KMS-11 (cell line): ENCODE results near the gene TKT.

Source experiments
- H2AFZ ChIP-seq: fragments of 200-600 bp; sonication (generic); 2 replicates; pipeline ENCODE4 v1.6.1; 2016; ENCODE audit warnings: antibody characterized with exemption, mixed run types, low read depth
- H3K27ac ChIP-seq: fragments of 200-600 bp; sonication (generic); 2 replicates; pipeline ENCODE4 v1.6.1; 2016; ENCODE audit warnings: mild to moderate bottlenecking, mixed run types
- H3K27me3 ChIP-seq: fragments of 200-600 bp; sonication (generic); 2 replicates; pipeline ENCODE4 v1.6.1; 2017; ENCODE audit warnings: mild to moderate bottlenecking, low read depth, mixed run types, moderate library complexity; ENCODE audit not compliant: insufficient read depth
- H3K36me3 ChIP-seq: fragments of 200-600 bp; sonication (generic); 2 replicates; pipeline ENCODE4 v1.6.1; 2017; ENCODE audit warnings: mild to moderate bottlenecking, mixed run types; ENCODE audit not compliant: insufficient read depth
- H3K4me1 ChIP-seq: fragments of 200-600 bp; sonication (generic); 2 replicates; pipeline ENCODE4 v1.6.1; 2016; ENCODE audit warnings: mild to moderate bottlenecking, low read depth, mixed run types; ENCODE audit not compliant: poor library complexity, severe bottlenecking
- H3K4me2 ChIP-seq: fragments of 200-600 bp; sonication (generic); 2 replicates; pipeline ENCODE4 v1.7.0; 2016; ENCODE audit warnings: mild to moderate bottlenecking, mixed run types
- H3K4me3 ChIP-seq: fragments of 200-600 bp; sonication (generic); IDR thresholded peaks from 2 replicates; pipeline ENCODE4 v1.6.1; 2017; ENCODE audit warnings: low read depth, low read length, mixed read lengths; ENCODE audit not compliant: insufficient read depth
- H3K79me2 ChIP-seq: fragments of 200-600 bp; sonication (generic); 2 replicates; pipeline ENCODE4 v1.6.1; 2016; ENCODE audit warnings: low read depth, mixed run types; ENCODE audit not compliant: insufficient read depth
- H3K9ac ChIP-seq: fragments of 200-600 bp; sonication (generic); 2 replicates; pipeline ENCODE4 v1.6.1; 2016; ENCODE audit warnings: mild to moderate bottlenecking, mixed run types
- H4K20me1 ChIP-seq: fragments of 200-600 bp; sonication (generic); 2 replicates; pipeline ENCODE4 v1.6.1; 2016; ENCODE audit warnings: mild to moderate bottlenecking, mixed run types; ENCODE audit not compliant: insufficient read depth
- CTCF ChIP-seq: fragments of 200-600 bp; sonication (generic); conservative IDR thresholded peaks from 2 replicates; pipeline ENCODE4 v1.6.1; 2017; ENCODE audit warnings: low read depth, mild to moderate bottlenecking, antibody characterized with exemption, low read length, moderate library complexity, mixed read lengths

The TKT gene

GRCh38 chr3:53184701-53185100 lies 71.1 kb downstream of the TKT start:
- Histone ChIP-seq H3K4me1 (no peaks in the 10 kb centered on the region), H2AFZ (no peak overlapping the region), H3K27ac (no peak overlapping the region), H3K9ac (no peak overlapping the region), H3K4me2 (no peak overlapping the region), H3K79me2 (no peaks in the 10 kb centered on the region), H3K4me3 (no peak overlapping the region), H3K36me3 (no peaks in the 10 kb centered on the region), H3K27me3 (no peaks in the 10 kb centered on the region), H4K20me1 (no peaks in the 10 kb centered on the region)
- TF ChIP-seq CTCF, result no peak

- Histone ChIP-seq H3K4me3 (no peak overlapping the region), H3K9ac (no peak overlapping the region), H3K27me3 (no peaks in the 10 kb centered on the region), H3K4me2 (no peak overlapping the region), H2AFZ (no peak overlapping the region), H3K36me3 (no peaks in the 10 kb centered on the region), H3K79me2 (no peaks in the 10 kb centered on the region), H3K4me1 (no peaks in the 10 kb centered on the region), H4K20me1 (no peaks in the 10 kb centered on the region), H3K27ac (no peak overlapping the region)
- TF ChIP-seq CTCF, result no peak
Measured at GRCh38 chr3:53183514-53183913, 72.3 kb downstream of the TKT start.

GRCh38 chr3:53182764-53183355 lies 73.0 kb downstream of the TKT start:
- Histone ChIP-seq H3K79me2 (no peaks in the 10 kb centered on the region), H3K27ac (no peak overlapping the region), H3K27me3 (no peaks in the 10 kb centered on the region), H4K20me1 (no peaks in the 10 kb centered on the region), H3K36me3 (no peaks in the 10 kb centered on the region), H3K4me1 (no peaks in the 10 kb centered on the region), H3K4me2 (no peak overlapping the region), H3K4me3 (no peak overlapping the region), H3K9ac (no peak overlapping the region), H2AFZ (no peak overlapping the region)
- TF ChIP-seq CTCF, result no peak

- no peaks in the 10 kb centered on the region for H3K79me2 ChIP-seq
- H4K20me1 ChIP-seq, result no peaks in the 10 kb centered on the region
- no peaks in the 10 kb centered on the region for H3K27me3 ChIP-seq
- H3K4me3 ChIP-seq, result no peak overlapping the region
- H3K36me3 ChIP-seq, result no peaks in the 10 kb centered on the region
- peaks cover 9% of the 10 kb centered on the region for H3K4me1 ChIP-seq
- no peak overlapping the region for H3K27ac ChIP-seq
- TF ChIP-seq CTCF, result no peak
- no peak overlapping the region for H3K9ac ChIP-seq
- no peak overlapping the region for H2AFZ ChIP-seq
- H3K4me2 ChIP-seq, result no peak overlapping the region
Measured at GRCh38 chr3:53181528-53181927, 74.3 kb downstream of the TKT start.

GRCh38 chr3:53181024-53181371 lies 74.8 kb downstream of the TKT start:
- no peaks in the 10 kb centered on the region for H4K20me1 ChIP-seq

More at GRCh38 chr3:53181024-53181371, 74.8 kb downstream of the TKT start:
- Histone ChIP-seq H3K4me2 (no peak overlapping the region), H3K4me3 (no peak overlapping the region), H2AFZ (no peak overlapping the region), H3K79me2 (no peaks in the 10 kb centered on the region), H3K4me1 (peaks cover 9% of the 10 kb centered on the region), H3K27ac (no peak overlapping the region), H3K9ac (no peak overlapping the region), H3K27me3 (no peaks in the 10 kb centered on the region), H3K36me3 (no peaks in the 10 kb centered on the region)
- no peak for TF ChIP-seq CTCF
